ENCODE data around the gene TBX5.

TBX5 gene

GRCh38 chr12:114441039-114441383, 35.1 kb upstream of the TBX5 start:
- no peak for TF ChIP-seq CTCF (IDR thresholded peaks at IDR 0.05; ENCODE audit: extremely low read depth, missing control alignments)
- DNase-seq (ENCODE audit: low spot score), result no peak

- no peak for DNase-seq (ENCODE audit: low spot score)
- TF ChIP-seq CTCF (IDR thresholded peaks at IDR 0.05; ENCODE audit: extremely low read depth, missing control alignments), result no peak
Measured at GRCh38 chr12:114440270-114441038, 34.5 kb upstream of the TBX5 start.

- TF ChIP-seq CTCF (IDR thresholded peaks at IDR 0.05; ENCODE audit: extremely low read depth, missing control alignments), result no peak
- no peak for DNase-seq (ENCODE audit: low spot score)
Measured at GRCh38 chr12:114439817-114440216, 33.9 kb upstream of the TBX5 start.

GRCh38 chr12:114439261-114439683, 33.3 kb upstream of the TBX5 start:
- DNase-seq (ENCODE audit: low spot score), result no peak
- no peak for TF ChIP-seq CTCF (IDR thresholded peaks at IDR 0.05; ENCODE audit: extremely low read depth, missing control alignments)

- no peak for DNase-seq (ENCODE audit: low spot score)
- TF ChIP-seq CTCF (IDR thresholded peaks at IDR 0.05; ENCODE audit: extremely low read depth, missing control alignments), result no peak
Measured at GRCh38 chr12:114438635-114439256, 32.8 kb upstream of the TBX5 start.

GRCh38 chr12:114434341-114434740, 28.4 kb upstream of the TBX5 start:
- no peak for TF ChIP-seq CTCF (IDR thresholded peaks at IDR 0.05; ENCODE audit: extremely low read depth, missing control alignments)
- no peak for DNase-seq (ENCODE audit: low spot score)

GRCh38 chr12:114431902-114432301, 26.0 kb upstream of the TBX5 start:
- DNase-seq (ENCODE audit: low spot score), result no peak
- TF ChIP-seq CTCF (IDR thresholded peaks at IDR 0.05; ENCODE audit: extremely low read depth, missing control alignments), result no peak

Measured in GM20000 (cell line).